SK-N-SH treated with all-trans-retinoic acid at 6 μM for 48 hours (cell line): ENCODE measurements around the gene ZNF681.

Source experiments
- ATAC-seq: fragments of 200-7000 bp; cut with Tn5 transposase; 3 replicates; pipeline ENCODE4 v1.9.1; 2020; ENCODE audit warnings: mild to moderate bottlenecking, moderate library complexity
- ARNTL ChIP-seq: fragments of 450-650 bp; formaldehyde crosslinking; IDR thresholded peaks from 2 replicates; pipeline ENCODE4 v1.5.0; 2020; ENCODE audit warnings: low read depth, mild to moderate bottlenecking, moderate library complexity, borderline replicate concordance
- BACH2 ChIP-seq: fragments of 250-450 bp; sonication (Bioruptor Pico); IDR thresholded peaks from 2 replicates; pipeline ENCODE4 v1.9.0; 2021; ENCODE audit warnings: mild to moderate bottlenecking, borderline replicate concordance
- CREB5 ChIP-seq: fragments of 250-450 bp; sonication (Bioruptor Pico); IDR thresholded peaks from 2 replicates; pipeline ENCODE4 v1.5.1; 2020; ENCODE audit warnings: low read depth, mild to moderate bottlenecking, moderate library complexity
- CSDC2 ChIP-seq: fragments of 250-450 bp; sonication (Bioruptor Pico); IDR thresholded peaks from 2 replicates; pipeline ENCODE4 v1.5.0; 2020; ENCODE audit warnings: mild to moderate bottlenecking, moderate library complexity
- CSRNP3 ChIP-seq: fragments of 250-450 bp; sonication (Bioruptor Pico); IDR thresholded peaks from 2 replicates; pipeline ENCODE4 v1.5.1; 2021; ENCODE audit warnings: mild to moderate bottlenecking, moderate library complexity
- GLIS3 ChIP-seq: fragments of 250-450 bp; sonication (Bioruptor Pico); IDR thresholded peaks from 2 replicates; pipeline ENCODE4 v1.5.0; 2020; ENCODE audit warnings: mild to moderate bottlenecking, moderate library complexity
- ISL1 ChIP-seq: fragments of 250-450 bp; sonication (Bioruptor Pico); IDR thresholded peaks from 2 replicates; pipeline ENCODE4 v2.1.2; 2022; ENCODE audit warnings: mild to moderate bottlenecking, moderate library complexity
- OSR1 ChIP-seq: fragments of 250-450 bp; sonication (Bioruptor Pico); IDR thresholded peaks from 2 replicates; pipeline ENCODE4 v1.8.0; 2022; ENCODE audit warnings: moderate library complexity, mild to moderate bottlenecking, inconsistent platforms
- PATZ1 ChIP-seq: fragments of 250-450 bp; sonication (Bioruptor Pico); IDR thresholded peaks from 2 replicates; pipeline ENCODE4 v1.8.0; 2020; ENCODE audit warnings: mild to moderate bottlenecking, moderate library complexity, borderline replicate concordance
- POU6F1 ChIP-seq: fragments of 250-450 bp; sonication (Bioruptor Pico); IDR thresholded peaks from 2 replicates; pipeline ENCODE4 v1.8.0; 2021; ENCODE audit warnings: low read depth, mild to moderate bottlenecking, moderate library complexity, borderline replicate concordance
- RARB ChIP-seq: fragments of 250-450 bp; sonication (Bioruptor Pico); IDR thresholded peaks from 2 replicates; pipeline ENCODE4 v1.8.0; 2021; ENCODE audit warnings: mild to moderate bottlenecking, moderate library complexity
- SNAI2 ChIP-seq: fragments of 250-450 bp; sonication (Bioruptor Pico); IDR thresholded peaks from 2 replicates; pipeline ENCODE4 v1.5.0; 2020; ENCODE audit warnings: mild to moderate bottlenecking, moderate library complexity
- TCF4 ChIP-seq: fragments of 250-450 bp; sonication (Bioruptor Pico); IDR thresholded peaks from 2 replicates; pipeline ENCODE4 v1.8.0; 2021; ENCODE audit warnings: mild to moderate bottlenecking, moderate library complexity, borderline replicate concordance
- TOX ChIP-seq: fragments of 250-450 bp; sonication (Bioruptor Pico); IDR thresholded peaks from 2 replicates; pipeline ENCODE4 v1.8.0; 2021; ENCODE audit warnings: mild to moderate bottlenecking, moderate library complexity, borderline replicate concordance
- TSHZ2 ChIP-seq: fragments of 250-450 bp; sonication (Bioruptor Pico); IDR thresholded peaks from 2 replicates; pipeline ENCODE4 v1.5.0; 2020; ENCODE audit warnings: mild to moderate bottlenecking, moderate library complexity
- ZFP3 ChIP-seq: fragments of 250-450 bp; sonication (Bioruptor Pico); IDR thresholded peaks from 2 replicates; pipeline ENCODE4 v1.5.0; 2020; ENCODE audit warnings: mild to moderate bottlenecking, moderate library complexity
- ZFP30 ChIP-seq: fragments of 450-650 bp; formaldehyde crosslinking; IDR thresholded peaks from 2 replicates; pipeline ENCODE4 v1.5.0; 2022; ENCODE audit warnings: mild to moderate bottlenecking, moderate library complexity
- ZNF565 ChIP-seq: fragments of 450-650 bp; formaldehyde crosslinking; conservative IDR thresholded peaks from 2 replicates; pipeline ENCODE4 v1.5.0; 2020; ENCODE audit warnings: low read depth, mild to moderate bottlenecking, moderate library complexity
- ZNF70 ChIP-seq: fragments of 450-650 bp; formaldehyde crosslinking; IDR thresholded peaks from 2 replicates; pipeline ENCODE4 v1.5.0; 2020; ENCODE audit warnings: mild to moderate bottlenecking, moderate library complexity

ZNF681 gene

GRCh38 chr19:23801803-23802202 lies 43.1 kb upstream of the ZNF681 start:
- ATAC-seq, result peak; percentile 47

GRCh38 chr19:23800868-23801267 lies 42.2 kb upstream of the ZNF681 start:
- TF ChIP-seq ISL1 (CRISPR knock-in tag), result no peak
- TF ChIP-seq ZNF565 (CRISPR knock-in tag), result no peak
- TF ChIP-seq OSR1 (CRISPR knock-in tag), result no peak
- TF ChIP-seq BACH2 (CRISPR knock-in tag), result no peak
- TF ChIP-seq CSRNP3 (CRISPR knock-in tag), result no peak
- TF ChIP-seq TSHZ2 (CRISPR knock-in tag), result no peak
- no peak for TF ChIP-seq CREB5
- TF ChIP-seq ARNTL (CRISPR knock-in tag), result no peak
- no peak for TF ChIP-seq GLIS3 (CRISPR knock-in tag)
- TF ChIP-seq TOX (CRISPR knock-in tag), result no peak
- no peak for TF ChIP-seq ZFP3 (CRISPR knock-in tag)
- TF ChIP-seq CSDC2 (CRISPR knock-in tag), result no peak
- no peak for TF ChIP-seq SNAI2
- TF ChIP-seq ZFP30, result no peak
- TF ChIP-seq PATZ1 (CRISPR knock-in tag), result no peak
- TF ChIP-seq ZNF70 (CRISPR knock-in tag), result no peak
- TF ChIP-seq RARB (CRISPR knock-in tag), result no peak
- TF ChIP-seq POU6F1 (CRISPR knock-in tag), result no peak
- ATAC-seq, result no peak

More at GRCh38 chr19:23801803-23802202, 43.1 kb upstream of the ZNF681 start:
- TF ChIP-seq CSRNP3 (CRISPR knock-in tag) (no peak), ZFP3 (CRISPR knock-in tag) (no peak)

- ATAC-seq, result no peak
- no peak for TF ChIP-seq ZNF70 (CRISPR knock-in tag)
- no peak for TF ChIP-seq CSDC2 (CRISPR knock-in tag)
- no peak for TF ChIP-seq ZNF565 (CRISPR knock-in tag)
- TF ChIP-seq TCF4 (CRISPR knock-in tag), result no peak
- TF ChIP-seq PATZ1 (CRISPR knock-in tag), result no peak
- no peak for TF ChIP-seq TSHZ2 (CRISPR knock-in tag)
- TF ChIP-seq ZFP3 (CRISPR knock-in tag), result no peak
- TF ChIP-seq ZFP30, result no peak
- TF ChIP-seq GLIS3 (CRISPR knock-in tag), result no peak
- no peak for TF ChIP-seq CREB5
- TF ChIP-seq ISL1 (CRISPR knock-in tag), result no peak
- TF ChIP-seq OSR1 (CRISPR knock-in tag), result no peak
- no peak for TF ChIP-seq BACH2 (CRISPR knock-in tag)
These were observed 41.6 kb upstream of the ZNF681 start for GRCh38 chr19:23800271-23800670.
